ENCODE results near the gene MYO10.

The MYO10 gene

GRCh38 chr5:16807547-16807864, 128.6 kb downstream of the MYO10 start:
- no peak for DNase-seq

- DNase-seq: no peak
Measured at GRCh38 chr5:16806711-16807546, 129.2 kb downstream of the MYO10 start.

GRCh38 chr5:16805486-16805885, 130.6 kb downstream of the MYO10 start:
- DNase-seq: no peak

- DNase-seq: no peak
Measured at GRCh38 chr5:16803831-16804230, 132.3 kb downstream of the MYO10 start.

- DNase-seq: no peak
Measured at GRCh38 chr5:16800477-16800876, 135.6 kb downstream of the MYO10 start.

- DNase-seq: no peak
Measured at GRCh38 chr5:16799796-16800195, 136.3 kb downstream of the MYO10 start.

- no peak for DNase-seq
Measured at GRCh38 chr5:16797951-16798350, 138.1 kb downstream of the MYO10 start.

- DNase-seq: no peak
Measured at GRCh38 chr5:16794269-16794913, 141.7 kb downstream of the MYO10 start.

GRCh38 chr5:16792598-16793275, 143.4 kb downstream of the MYO10 start:
- no peak for DNase-seq

GRCh38 chr5:16791904-16792597, 144.0 kb downstream of the MYO10 start:
- DNase-seq: no peak

- DNase-seq: peak; percentile 74
Measured at GRCh38 chr5:16791036-16791705, 144.9 kb downstream of the MYO10 start.

GRCh38 chr5:16788957-16789356, 147.1 kb downstream of the MYO10 start:
- DNase-seq: no peak

GRCh38 chr5:16787278-16787677, 148.8 kb downstream of the MYO10 start:
- no peak for DNase-seq

- no peak for DNase-seq
Measured at GRCh38 chr5:16784843-16785791, 151.0 kb downstream of the MYO10 start.

- DNase-seq: no peak
Measured at GRCh38 chr5:16784088-16784487, 152.0 kb downstream of the MYO10 start.

- DNase-seq: no peak
Measured at GRCh38 chr5:16781828-16782626, 154.1 kb downstream of the MYO10 start.

- DNase-seq: no peak
Measured at GRCh38 chr5:16780325-16780724, 155.8 kb downstream of the MYO10 start.

- no peak for DNase-seq
Measured at GRCh38 chr5:16777432-16777831, 158.7 kb downstream of the MYO10 start.

- peak; percentile 27 for DNase-seq
Measured at GRCh38 chr5:16776611-16777251, 159.4 kb downstream of the MYO10 start.

GRCh38 chr5:16774806-16775205, 161.3 kb downstream of the MYO10 start:
- no peak for DNase-seq
